Central memory CD8-positive, alpha-beta T cell (primary cell): ENCODE data around the gene DVL2.
"Not testable (repeated sequence)": the region's sequence is repeated elsewhere in the genome, so short reads cannot be mapped to it uniquely, and the experiment has no call there.

Experiments used
- ATAC-seq: fragments of 150-1000 bp; cut with Tn5 transposase; replicated peaks from 2 replicates; pipeline ENCODE4 v1.10.0; 2022; ENCODE audit warnings: mild to moderate bottlenecking, moderate FRiP score, moderate number of reproducible peaks; ENCODE audit not compliant: poor library complexity, severe bottlenecking; ENCODE audit errors: extremely low read depth
- DNase-seq, 2 donors: peaks; one replicate each; pipeline ENCODE4 v3.0.0; 2021; ENCODE audit warnings: low spot score in 2 of 2
- H3K27ac Mint-ChIP-seq: one replicate; pipeline ENCODE4 v1.8.0; 2022; ENCODE audit warnings: low read depth, mild to moderate bottlenecking, moderate library complexity, mixed read lengths
- H3K27me3 Mint-ChIP-seq: one replicate; pipeline ENCODE4 v1.8.0; 2022; ENCODE audit warnings: mixed read lengths
- H3K36me3 Mint-ChIP-seq: one replicate; pipeline ENCODE4 v1.8.0; 2022; ENCODE audit warnings: mild to moderate bottlenecking, moderate library complexity, mixed read lengths; ENCODE audit not compliant: insufficient read depth
- H3K4me1 Mint-ChIP-seq: one replicate; pipeline ENCODE4 v1.8.0; 2022; ENCODE audit warnings: mixed read lengths
- H3K4me3 Mint-ChIP-seq: one replicate; pipeline ENCODE4 v1.8.0; 2022; ENCODE audit warnings: mild to moderate bottlenecking, moderate library complexity, mixed read lengths
- H3K9me3 Mint-ChIP-seq: one replicate; pipeline ENCODE4 v1.8.0; 2022; ENCODE audit warnings: mixed read lengths

DVL2 gene

DNA sequence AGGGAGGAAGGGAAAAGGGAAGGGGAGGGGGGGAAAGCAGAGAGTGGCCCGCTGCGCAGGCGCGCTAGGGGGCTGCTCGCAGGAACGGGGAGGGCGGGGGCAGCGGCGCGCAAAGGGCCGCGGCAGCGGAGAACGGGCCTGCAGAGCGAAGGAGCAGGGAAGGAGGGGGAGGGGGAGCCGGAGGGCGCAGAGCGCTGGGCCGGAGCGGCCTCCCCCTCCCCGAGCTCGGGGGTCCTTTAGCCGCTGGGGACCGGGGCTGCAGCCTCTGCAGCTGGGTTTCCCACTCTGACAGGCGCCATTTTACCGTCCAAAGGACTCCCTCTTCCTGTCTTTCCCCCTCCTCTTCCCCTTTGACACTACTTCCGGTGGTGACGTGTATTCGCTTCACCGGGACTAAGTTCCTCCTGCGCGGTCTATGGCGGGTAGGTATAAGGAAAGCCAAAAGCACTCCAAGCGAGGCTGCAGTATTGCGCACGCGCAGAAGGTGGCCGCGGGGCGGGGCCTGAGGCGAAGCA, 17.4 kb upstream of the DVL2 start, which contains the start of gene CTDNEP1:
Gene CTDNEP1 (minus strand): TSS at position 74 of the 515 bp plus-strand sequence. CDS start 438 bp downstream, outside the sequence.
- no peaks in the 10 kb centered on the region for H3K27me3 Mint-ChIP-seq
- DNase-seq (peak; percentile 96 to 98), ATAC-seq (peak; percentile 96)

DNA sequence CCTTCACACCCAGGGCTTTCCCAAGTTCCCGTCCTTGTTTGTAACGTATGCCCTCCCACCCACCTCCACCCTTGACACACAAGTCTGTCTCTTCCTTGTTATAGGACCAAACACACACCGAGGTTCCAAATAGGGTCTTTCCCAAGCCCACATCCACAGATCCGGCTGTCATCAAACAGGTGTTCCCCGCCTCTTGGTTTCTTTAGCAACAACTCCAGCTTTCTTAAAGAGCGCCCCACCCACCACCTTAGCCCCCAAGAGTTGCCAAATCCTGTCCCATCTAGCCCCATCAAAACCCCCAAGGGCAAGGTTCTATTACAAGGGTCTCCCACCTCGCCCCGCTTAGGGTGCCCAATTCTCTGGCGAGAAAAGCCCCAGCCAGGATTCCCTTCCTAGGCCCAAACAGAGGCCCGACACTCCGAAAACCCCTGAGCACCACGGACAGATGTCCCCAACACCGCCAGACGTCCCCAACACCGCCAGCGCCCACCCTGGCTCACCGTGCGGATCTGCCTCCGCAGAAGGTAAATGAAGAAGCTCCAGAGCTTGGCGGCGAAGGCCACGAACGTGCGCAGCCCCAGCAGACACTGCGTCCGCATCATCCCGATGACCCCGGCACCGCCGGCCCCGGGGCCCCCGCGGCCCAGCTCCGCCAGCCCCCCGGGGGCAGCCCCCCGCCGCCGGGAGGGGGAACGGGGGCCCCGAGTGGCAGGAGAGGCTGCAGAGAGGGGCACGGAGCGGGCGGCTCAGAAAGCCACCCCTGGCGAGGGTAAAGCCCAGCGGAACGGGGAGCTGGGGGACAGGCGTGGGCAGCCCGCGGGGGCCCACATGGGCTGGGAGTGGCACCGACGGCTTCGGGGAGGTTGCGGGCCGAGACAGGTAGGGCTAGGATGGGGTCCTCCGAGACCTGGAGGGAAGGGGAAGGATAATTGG, 16.6 kb upstream of the DVL2 start:
- DNase-seq (no peak), ATAC-seq (peak; percentile 10)
- Mint-ChIP-seq H3K27ac (peak overlapping the region; percentile 93), H3K4me3 (peak overlapping the region; percentile 93), H3K4me1 (peaks cover 55% of the 10 kb centered on the region), H3K27me3 (no peaks in the 10 kb centered on the region), H3K9me3 (no peaks in the 10 kb centered on the region), H3K36me3 (peaks cover 48% of the 10 kb centered on the region)

More for the DNA sequence above, 17.4 kb upstream of the DVL2 start, which contains the start of gene CTDNEP1:
- Mint-ChIP-seq H3K27ac (peak within 1 kb of the TSS; percentile 93), H3K4me3 (peak within 1 kb of the TSS; percentile 93), H3K36me3 (peaks cover 49% of the 10 kb centered on the region), H3K4me1 (peaks cover 48% of the 10 kb centered on the region), H3K9me3 (no peaks in the 10 kb centered on the region)

DNA sequence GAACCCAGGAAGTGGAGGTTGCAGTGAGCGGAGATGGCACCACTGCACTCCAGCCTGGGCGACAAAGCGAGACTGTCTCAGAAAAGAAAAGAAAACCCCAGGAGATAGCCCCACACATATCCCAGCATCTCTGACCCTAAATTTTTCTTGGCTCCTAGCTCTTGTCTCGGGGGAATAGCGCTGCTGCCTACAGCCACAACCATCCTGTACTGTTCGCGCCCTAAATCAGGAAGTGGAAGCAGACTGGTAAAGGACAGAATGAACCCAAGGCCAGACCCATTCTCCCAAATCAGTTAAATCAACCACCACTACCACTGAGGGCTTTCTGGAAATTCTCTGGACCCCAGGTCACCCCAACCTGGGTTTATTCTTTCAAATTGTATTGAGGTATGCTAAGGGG, 15.5 kb upstream of the DVL2 start:
- DNase-seq (no peak), ATAC-seq (no peak)
- Mint-ChIP-seq H3K4me3 (peak overlapping the region; percentile 93), H3K9me3 (no peaks in the 10 kb centered on the region), H3K27ac (peak overlapping the region; percentile 93), H3K27me3 (no peaks in the 10 kb centered on the region), H3K4me1 (peaks cover 55% of the 10 kb centered on the region), H3K36me3 (peaks cover 46% of the 10 kb centered on the region)

DNA sequence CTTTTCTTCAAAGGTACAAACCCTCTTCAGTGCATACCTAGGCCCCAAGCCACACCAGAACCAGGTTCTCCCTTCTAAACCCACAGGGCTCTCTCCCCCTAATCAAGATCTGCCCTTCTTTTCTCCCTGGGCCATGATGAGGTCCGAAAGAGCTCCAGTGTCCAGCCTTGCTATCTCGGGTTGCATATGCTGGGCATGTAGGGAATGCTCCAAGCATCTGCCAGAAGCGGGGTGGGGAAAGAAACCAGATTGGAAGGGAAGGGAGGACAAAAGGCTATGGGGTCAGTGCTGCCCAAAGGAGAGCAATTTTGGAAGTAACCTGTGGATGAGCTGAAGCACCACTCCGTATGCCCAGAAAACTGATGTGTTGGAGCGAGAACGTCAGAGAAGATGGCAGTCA, 14.9 kb upstream of the DVL2 start:
- Mint-ChIP-seq H3K4me1 (peaks cover 52% of the 10 kb centered on the region), H3K4me3 (peak overlapping the region; percentile 46), H3K36me3 (peaks cover 46% of the 10 kb centered on the region), H3K27ac (peak overlapping the region; percentile 41), H3K27me3 (no peaks in the 10 kb centered on the region), H3K9me3 (no peaks in the 10 kb centered on the region)
- ATAC-seq, result no peak
- DNase-seq, result no peak

GRCh38 chr17:7248796-7249195, 14.5 kb upstream of the DVL2 start:
- Mint-ChIP-seq H3K4me3 (peak overlapping the region; percentile 46), H3K4me1 (peaks cover 52% of the 10 kb centered on the region), H3K9me3 (no peaks in the 10 kb centered on the region), H3K27ac (peak overlapping the region; percentile 41), H3K27me3 (no peaks in the 10 kb centered on the region), H3K36me3 (peaks cover 46% of the 10 kb centered on the region)
- DNase-seq (no peak), ATAC-seq (no peak)

DNA sequence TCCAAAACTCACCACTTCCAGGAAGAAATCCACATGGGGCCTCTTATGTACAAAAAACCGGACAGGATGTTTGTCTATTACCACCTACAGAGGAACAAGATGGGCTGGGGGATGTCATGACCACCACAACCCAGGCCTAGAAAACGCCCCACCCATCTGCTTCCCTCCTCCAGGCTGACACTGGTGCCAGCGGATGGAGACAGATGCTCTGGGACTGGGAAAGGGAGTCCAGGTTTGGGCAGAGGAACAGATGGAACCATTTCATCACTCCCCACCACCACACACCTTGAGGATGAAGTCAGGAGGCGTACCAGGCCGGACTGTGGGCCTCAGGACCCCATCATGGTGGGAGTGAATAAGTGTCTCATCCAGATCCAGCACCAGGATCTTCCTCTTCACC, 12.5 kb upstream of the DVL2 start:
- Mint-ChIP-seq H3K4me1 (peaks cover 55% of the 10 kb centered on the region), H3K9me3 (no peaks in the 10 kb centered on the region), H3K36me3 (peaks cover 44% of the 10 kb centered on the region), H3K27me3 (no peaks in the 10 kb centered on the region), H3K27ac (no peak overlapping the region), H3K4me3 (no peak overlapping the region)
- no peak for ATAC-seq
- DNase-seq, result no peak

GRCh38 chr17:7243838-7244237, 9.5 kb upstream of the DVL2 start:
- not testable (repeated sequence) for H3K9me3 Mint-ChIP-seq, H3K27me3 Mint-ChIP-seq, H3K27ac Mint-ChIP-seq, DNase-seq, ATAC-seq
- Mint-ChIP-seq H3K4me1 (peaks cover 56% of the 10 kb centered on the region), H3K36me3 (peaks cover 54% of the 10 kb centered on the region), H3K4me3 (peak overlapping the region; percentile 98)

DNA sequence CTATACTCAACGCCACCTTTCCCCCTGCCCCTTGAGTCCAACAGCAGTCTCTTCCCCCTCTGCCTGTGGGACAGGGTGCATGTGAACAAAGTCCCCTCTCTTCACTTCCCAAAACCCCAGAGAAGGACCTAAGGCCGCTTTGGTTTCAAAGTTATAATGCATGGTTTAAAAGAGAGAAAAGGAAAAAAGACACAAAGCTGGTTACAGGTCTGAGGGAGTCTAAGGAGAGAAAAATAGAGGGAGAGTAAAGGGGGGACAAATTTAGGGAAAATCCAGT, 9.1 kb upstream of the DVL2 start:
- ATAC-seq, result no peak
- Mint-ChIP-seq H3K27me3 (no peaks in the 10 kb centered on the region), H3K36me3 (peaks cover 54% of the 10 kb centered on the region), H3K9me3 (no peaks in the 10 kb centered on the region), H3K4me3 (peak overlapping the region; percentile 98), H3K27ac (peak overlapping the region; percentile 90), H3K4me1 (peaks cover 52% of the 10 kb centered on the region)
- no peak for DNase-seq

DNA sequence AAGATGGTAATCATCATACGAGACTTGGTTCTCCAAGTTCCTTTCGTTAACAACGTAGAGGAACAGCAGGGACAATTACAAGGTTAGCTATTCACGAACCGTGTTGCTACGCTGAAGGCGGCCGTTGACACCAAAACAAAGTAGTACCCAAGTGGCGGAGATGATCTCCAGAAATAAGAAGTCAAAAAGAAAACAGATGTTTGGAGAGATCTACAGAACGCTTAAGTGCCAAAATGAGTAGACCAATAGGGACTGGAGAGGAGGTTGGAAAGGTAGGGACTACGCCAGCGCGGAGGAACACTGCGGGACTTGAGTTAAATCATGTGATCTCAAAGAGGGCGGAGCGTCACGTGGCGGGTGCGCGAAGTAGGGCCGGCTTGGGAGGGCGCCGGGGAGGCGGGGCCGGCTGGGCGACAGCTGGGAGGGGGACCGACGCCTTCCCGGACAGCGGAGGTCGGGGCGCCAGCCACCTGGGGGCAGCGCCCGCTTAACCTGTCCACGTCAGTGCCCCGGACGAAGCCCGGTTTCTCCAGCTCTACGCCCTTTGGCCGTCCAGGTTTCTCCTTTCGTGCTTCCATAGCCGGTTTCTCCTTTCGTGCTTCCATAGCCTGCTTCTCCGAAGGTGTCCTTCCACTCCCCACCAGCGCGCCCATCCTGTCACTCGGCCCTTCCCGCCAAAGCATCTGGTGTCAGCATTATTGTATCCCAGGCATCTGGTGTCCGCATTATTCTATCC, 8.6 kb upstream of the DVL2 start:
- peak overlapping the region; percentile 90 for H3K27ac Mint-ChIP-seq
- peak overlapping the region; percentile 98 for H3K4me3 Mint-ChIP-seq
- peak; percentile 92 to 93 for DNase-seq
- H3K4me1 Mint-ChIP-seq, result peaks cover 50% of the 10 kb centered on the region
- ATAC-seq, result peak; percentile 44
- H3K9me3 Mint-ChIP-seq, result no peaks in the 10 kb centered on the region
- H3K27me3 Mint-ChIP-seq, result no peaks in the 10 kb centered on the region
- peaks cover 54% of the 10 kb centered on the region for H3K36me3 Mint-ChIP-seq

DNA sequence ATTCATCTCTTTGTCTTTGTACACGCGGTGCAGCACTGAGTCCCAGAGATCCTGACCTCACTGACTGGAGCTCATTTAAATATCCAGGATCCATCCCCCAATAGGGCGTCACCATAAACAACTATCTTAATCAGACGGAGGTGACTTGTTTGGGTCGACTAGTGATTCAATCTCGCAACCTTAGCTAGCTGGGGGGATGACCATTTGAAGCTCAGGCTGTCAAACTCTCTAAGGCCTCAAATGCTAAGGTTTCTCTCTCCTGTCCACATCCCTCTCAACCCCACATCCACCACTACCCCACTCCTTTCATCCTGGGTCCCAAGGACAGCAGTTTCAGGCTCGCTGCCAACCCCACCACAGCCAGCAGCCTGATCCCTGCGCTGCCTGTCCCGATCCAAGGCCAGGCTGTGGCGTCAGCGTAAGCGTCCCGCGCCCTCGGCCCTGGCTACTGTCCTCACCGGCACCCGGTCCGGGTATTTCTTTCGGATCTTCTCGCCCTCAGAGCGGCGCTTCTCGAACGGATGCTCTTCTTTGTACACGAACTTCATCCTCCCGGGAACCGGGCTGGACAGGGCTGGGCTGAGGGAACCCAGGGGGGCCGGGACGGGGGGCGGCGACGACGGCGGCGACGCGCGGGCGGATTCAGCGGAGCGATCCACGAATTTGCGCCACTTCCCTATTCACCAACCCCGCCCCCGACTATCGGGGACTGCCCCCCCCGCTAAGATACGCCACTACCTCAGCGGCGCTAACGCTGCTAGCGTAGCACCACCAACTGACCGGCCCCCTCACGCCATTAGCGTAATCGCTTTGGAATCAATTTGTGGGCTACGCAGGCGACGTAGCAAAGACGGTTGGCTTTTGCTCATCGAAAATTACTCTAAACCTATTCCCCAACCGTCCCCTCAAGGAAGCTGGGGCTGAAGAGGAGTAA, 7.7 kb upstream of the DVL2 start, which contains the start of gene GABARAP:
Gene GABARAP (minus strand): TSS at position 667 of the 934 bp plus-strand sequence. CDS start 119 bp downstream, at position 548.
- ATAC-seq, result peak; percentile 34
- Mint-ChIP-seq H3K27me3 (no peaks in the 10 kb centered on the region), H3K4me3 (peak within 1 kb of the TSS; percentile 98), H3K9me3 (no peaks in the 10 kb centered on the region), H3K27ac (peak within 1 kb of the TSS; percentile 90), H3K4me1 (peaks cover 56% of the 10 kb centered on the region), H3K36me3 (peaks cover 52% of the 10 kb centered on the region)
- DNase-seq, result peak; percentile 90 to 96

DNA sequence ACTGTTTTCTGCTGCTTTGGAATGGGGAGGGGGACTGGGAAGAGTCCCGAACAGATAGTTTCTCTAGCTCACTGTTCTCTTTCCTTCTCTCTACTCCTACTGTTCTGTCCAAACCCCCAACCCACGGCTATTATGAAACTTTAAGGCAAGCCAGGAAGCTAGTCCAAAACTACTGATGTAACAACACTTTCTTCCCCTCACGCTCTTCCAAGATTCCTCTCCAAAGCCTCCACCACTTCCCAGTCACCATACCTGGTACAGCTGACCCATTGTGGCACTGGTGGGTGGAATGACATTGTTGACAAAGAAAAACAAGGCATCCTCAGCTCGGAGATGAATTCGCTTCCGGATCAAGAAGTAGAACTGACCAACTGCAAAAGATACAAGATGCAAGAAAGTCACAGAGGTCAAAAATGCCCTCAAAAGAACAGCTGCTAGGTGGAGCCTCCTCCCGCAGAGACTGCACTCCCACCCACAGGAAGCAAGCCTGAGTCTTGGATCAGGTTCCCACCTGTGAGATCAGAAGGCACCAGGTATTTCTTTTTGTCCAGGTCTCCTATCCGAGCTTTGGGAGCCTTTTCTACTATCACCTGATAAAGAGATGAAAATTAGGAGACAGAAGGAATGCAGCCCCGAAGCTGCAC, 6.9 kb upstream of the DVL2 start:
- Mint-ChIP-seq H3K4me3 (peak overlapping the region; percentile 98), H3K27ac (peak overlapping the region; percentile 90), H3K4me1 (peaks cover 55% of the 10 kb centered on the region), H3K9me3 (no peaks in the 10 kb centered on the region), H3K27me3 (no peaks in the 10 kb centered on the region), H3K36me3 (peaks cover 48% of the 10 kb centered on the region)
- DNase-seq (no peak), ATAC-seq (no peak)
